Posterior cingulate gyrus (tissue), 11 donors: ENCODE results near the gene PLOD1.

Experiments
- DNase-seq, 10 donors: peaks; one replicate each; pipeline versions ENCODE4 v3.0.0 to v3.0.0-alpha.2; 2020 to 2021; ENCODE audit warnings: mixed read lengths in 3 of 10
- intact Hi-C: fragments of 100-400 bp; cut with DNase I; formaldehyde crosslinking; loops from one replicate; pipeline ENCODE4 v1.15.1; 2023

Gene PLOD1

DNA sequence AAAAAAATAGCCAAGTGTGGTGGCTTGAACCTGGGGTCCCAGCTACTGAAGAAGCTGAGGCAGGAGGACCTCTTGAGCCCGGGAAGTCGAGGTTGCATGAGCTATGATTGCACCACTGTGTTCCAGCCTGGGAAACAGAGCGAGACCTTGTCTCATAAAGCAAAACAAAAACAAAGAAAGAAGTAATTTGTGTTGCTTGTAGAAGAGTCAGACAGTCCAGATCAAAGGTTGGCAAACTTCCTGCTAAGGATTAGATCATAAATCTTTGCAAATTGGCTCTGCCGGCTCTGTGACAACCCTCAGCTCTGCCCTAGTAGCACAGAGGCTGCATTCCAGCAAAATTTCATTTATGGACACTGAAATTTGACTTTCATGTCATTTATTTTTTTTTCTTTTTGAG, 26.7 kb downstream of the PLOD1 start:
- DNase-seq = peak in 1 of 10 donors; percentile 9
- intact Hi-C loops = loop anchor here (10.0 kb wide), 1 partner anchor 126 kb away; no protein-coding TSS in a partner anchor

DNA sequence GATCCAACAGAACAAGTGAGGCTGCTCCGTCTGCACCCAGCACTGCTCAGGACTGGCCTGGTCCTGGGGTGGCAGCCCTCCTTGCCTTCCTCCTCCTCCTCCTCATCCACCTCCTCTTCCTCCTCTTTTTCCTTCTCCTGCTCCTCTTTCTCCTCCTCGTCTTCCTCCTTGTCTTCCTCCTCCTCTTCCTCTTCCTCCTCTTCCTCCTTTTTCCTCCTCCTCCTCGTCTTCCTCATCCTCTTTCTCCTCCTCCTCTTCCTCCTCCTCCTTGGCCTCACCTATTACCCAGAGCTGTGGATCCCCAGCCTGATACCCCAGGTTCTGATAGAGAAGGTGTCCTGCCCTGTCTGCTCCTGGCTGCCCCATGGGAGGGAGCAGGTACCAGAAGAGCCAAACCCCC, 29.1 kb downstream of the PLOD1 start:
- no peak for DNase-seq
- intact Hi-C loops = loop anchor here (10.0 kb wide), 1 partner anchor 129 kb away; no protein-coding TSS in a partner anchor

DNA sequence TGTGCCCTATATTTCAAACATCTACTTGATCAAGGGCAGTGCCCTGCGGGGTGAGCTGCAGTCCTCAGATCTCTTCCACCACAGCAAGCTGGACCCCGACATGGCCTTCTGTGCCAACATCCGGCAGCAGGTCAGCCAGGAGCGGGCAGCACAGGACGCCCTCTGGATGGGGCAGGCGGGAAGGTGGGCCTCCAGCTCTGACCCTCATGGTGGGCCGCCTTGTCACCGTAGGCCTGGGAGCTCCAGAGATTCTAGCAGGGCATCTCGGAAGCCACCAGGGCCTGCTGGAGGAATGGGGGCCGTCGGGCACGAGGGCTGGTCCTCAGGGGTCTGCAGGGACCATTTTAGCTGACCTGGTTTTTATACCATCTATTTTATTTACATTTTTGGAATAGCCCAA, 30.1 kb downstream of the PLOD1 start:
- DNase-seq = peak in 1 of 10 donors; percentile 86
- intact Hi-C loops = loop anchor here (10.0 kb wide), 1 partner anchor 130 kb away; no protein-coding TSS in a partner anchor

DNA sequence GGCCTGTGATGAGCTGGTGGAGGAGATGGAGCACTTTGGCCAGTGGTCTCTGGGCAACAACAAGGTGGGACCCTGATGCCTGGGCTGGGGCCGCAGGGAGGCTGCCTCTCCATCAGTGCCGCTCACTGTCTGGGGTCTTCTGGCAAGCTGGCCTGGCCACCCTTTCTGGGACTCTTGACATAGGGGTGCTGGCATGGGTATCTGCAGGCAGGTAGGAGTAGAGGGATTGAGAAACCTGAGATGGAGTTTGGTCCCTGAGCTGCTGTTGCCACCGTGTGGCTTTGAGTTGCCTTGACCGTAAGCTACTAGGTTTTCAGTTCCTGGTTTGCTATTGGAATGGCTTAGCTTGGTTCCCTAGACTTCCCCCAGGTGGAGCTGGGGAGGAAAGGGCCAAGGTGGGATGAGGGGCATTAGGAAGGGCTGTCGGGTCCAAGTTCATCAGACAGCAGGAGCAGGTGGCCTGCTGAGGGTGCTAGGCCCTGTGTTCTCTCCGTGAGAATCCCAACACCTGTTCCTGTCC, 32.6 kb downstream of the PLOD1 start:
- no peak for DNase-seq
- intact Hi-C loops = loop anchor here (10.0 kb wide), 1 partner anchor 132 kb away; no protein-coding TSS in a partner anchor

- intact Hi-C loops = no loop called here
- peak in 1 of 10 donors; percentile 70 for DNase-seq
Observed at GRCh38 chr1:11970441-11971185, 36.1 kb downstream of the PLOD1 start.

DNA sequence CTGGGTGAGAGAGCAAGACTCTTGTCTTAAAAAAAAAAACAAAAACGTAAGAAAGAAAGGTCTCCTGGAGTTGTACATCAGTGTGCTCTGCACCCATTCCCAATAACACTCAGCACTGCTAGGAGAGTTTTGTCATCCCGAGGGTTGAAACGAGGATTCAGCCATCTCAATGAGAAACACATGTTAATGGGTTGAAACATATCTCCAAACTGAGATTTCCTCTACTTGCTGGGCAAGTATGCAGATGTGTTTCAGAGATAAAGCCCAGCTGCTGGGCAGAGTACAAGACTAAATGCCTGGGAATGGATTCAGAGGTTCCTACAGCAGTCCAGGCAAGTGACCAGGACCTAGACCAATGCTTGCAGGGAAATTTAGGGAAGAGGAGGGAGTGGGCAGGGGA, 43.1 kb downstream of the PLOD1 start:
- intact Hi-C loops = loop anchor here (5.0 kb wide), 1 partner anchor 35 kb away; no protein-coding TSS in a partner anchor
- DNase-seq = no peak

GRCh38 chr1:11978301-11978700, 43.8 kb downstream of the PLOD1 start:
- no peak for DNase-seq
- intact Hi-C loops = loop anchor here (5.0 kb wide), 1 partner anchor 36 kb away; no protein-coding TSS in a partner anchor

DNA sequence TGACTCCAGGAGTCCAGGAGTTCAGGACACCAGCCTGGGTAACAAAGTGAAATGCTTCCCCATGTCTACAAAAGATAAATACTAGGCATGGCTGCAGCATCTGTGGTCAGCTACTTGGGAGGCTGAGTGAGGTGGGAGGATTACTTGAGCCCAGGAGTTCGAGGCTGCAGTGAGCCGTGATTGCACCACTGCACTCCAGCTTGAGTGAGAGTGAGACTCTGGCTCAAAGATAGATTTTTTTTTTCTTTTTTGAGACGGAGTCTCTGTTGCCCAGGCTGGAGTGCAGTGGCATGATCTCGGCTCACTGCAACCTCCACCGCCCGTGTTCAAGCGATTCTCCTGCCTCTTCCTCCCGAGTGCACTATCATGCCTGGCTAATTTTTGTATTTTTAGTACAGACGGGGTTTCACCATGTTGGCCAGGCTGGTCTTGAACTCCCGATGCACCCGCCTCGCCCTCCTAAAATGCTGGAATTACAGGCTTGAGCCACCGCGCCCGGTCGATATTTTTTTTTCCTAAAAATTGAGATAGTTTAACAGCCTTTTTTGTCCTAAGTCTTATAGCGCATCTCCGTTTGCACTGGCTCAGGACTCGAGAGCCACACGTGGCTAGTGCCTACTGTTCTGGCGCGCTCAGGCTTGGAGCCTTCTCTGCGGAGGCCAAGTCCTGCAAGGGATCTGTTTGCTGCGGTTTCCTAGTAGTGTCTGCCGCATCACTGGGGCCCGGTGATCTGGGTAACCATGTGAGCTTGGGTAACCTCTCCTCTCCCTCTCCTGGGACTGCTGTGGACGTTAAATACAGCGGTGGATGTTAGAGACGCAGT, 44.7 kb downstream of the PLOD1 start:
- DNase-seq = peak in 5 of 10 donors; percentile 16 to 77 (median 26)
- intact Hi-C loops = loop anchor here (5.0 kb wide), 1 partner anchor 37 kb away; no protein-coding TSS in a partner anchor

GRCh38 chr1:11979851-11980675, 45.5 kb downstream of the PLOD1 start, which contains the start of gene MFN2:
Gene MFN2 (plus strand): TSS chr1:11980444. CDS start chr1:11989169, 8,725 bp downstream.
- peak; percentile 89 to 99 (median 93) for DNase-seq
- intact Hi-C loops = loop anchor here (5.0 kb wide), 3 partner anchors 38 to 73 kb away; partner anchors contain the start of gene KIAA2013

GRCh38 chr1:11980676-11980972, 46.1 kb downstream of the PLOD1 start:
- intact Hi-C loops = loop anchor here (5.0 kb wide), 2 partner anchors 53 to 73 kb away; partner anchors contain the start of gene KIAA2013
- DNase-seq = no peak

GRCh38 chr1:11981378-11982009, 47.0 kb downstream of the PLOD1 start:
- intact Hi-C loops = loop anchor here (5.0 kb wide), 2 partner anchors 54 to 74 kb away; partner anchors contain the start of gene KIAA2013
- DNase-seq = no peak

DNA sequence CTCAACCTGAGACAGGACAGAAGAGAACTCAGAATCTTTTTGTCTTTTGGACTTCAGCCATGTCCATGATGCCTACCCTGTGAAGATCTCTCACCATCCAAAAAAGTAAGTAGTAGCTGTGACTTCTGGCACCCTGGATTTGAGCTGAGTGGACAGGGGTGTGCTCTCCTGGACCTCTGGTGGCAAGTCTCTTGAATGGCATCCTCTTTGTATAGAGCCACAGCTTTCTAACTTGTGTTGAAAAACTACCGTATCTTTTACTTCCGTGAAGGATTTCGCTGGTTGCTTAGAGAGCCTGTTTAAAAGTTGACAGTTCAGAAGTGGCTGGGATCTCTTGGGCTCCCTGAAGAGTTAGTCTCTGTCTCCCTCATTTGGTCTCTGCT, 47.5 kb downstream of the PLOD1 start:
- DNase-seq = no peak

DNA sequence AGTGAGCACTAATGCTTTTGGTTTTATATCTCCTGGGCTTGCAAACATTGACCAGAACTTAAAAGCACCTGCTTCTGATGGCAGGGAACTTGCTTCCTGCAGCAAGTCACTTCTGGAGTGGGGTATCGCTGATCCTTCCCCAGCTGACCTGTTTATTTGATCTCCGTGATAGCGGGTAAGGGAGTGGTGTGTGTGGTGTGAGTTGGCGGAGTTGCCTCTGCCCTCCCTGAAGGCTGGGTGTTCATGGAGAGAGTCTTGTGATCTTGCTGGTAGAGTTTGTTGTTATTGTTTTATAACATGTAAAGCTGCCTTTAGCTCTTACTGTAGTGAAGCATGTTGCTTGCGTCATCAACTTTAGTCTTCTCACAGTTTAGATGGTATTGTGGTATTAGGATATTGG, 49.6 kb downstream of the PLOD1 start:
- no peak for DNase-seq
- intact Hi-C loops = loop anchor here (5.0 kb wide), 2 partner anchors 57 to 77 kb away; partner anchors contain the start of gene KIAA2013

More for the DNA sequence above, 47.5 kb downstream of the PLOD1 start:
- intact Hi-C loops = loop anchor here (5.0 kb wide), 2 partner anchors 55 to 75 kb away; partner anchors contain the start of gene KIAA2013

- intact Hi-C loops = loop anchor here (5.0 kb wide), 2 partner anchors 57 to 77 kb away; partner anchors contain the start of gene KIAA2013
- DNase-seq = no peak
Observed at GRCh38 chr1:11984576-11984975, 50.1 kb downstream of the PLOD1 start.

DNA sequence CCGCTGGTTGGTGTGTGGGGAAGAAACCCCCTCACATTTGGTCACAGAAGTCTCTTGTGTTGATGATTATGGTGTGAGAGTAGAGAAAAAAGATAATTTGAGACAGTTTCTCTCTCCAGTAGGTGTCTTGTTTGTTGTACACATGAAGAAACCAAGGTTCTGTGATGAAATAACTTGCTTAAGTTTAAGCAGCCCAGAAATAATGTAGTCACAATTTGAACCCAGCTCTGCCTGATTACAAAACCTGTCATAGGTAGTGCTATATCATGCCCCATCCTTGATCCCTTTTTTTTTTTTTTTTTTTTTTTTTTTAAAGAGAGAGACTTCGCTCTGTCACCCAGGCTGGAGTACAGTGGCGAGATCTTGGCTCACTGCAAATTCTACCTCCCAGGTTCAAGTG, 50.7 kb downstream of the PLOD1 start:
- DNase-seq = no peak
- intact Hi-C loops = no loop called here

GRCh38 chr1:11985851-11986250, 51.3 kb downstream of the PLOD1 start:
- intact Hi-C loops = no loop called here

DNA sequence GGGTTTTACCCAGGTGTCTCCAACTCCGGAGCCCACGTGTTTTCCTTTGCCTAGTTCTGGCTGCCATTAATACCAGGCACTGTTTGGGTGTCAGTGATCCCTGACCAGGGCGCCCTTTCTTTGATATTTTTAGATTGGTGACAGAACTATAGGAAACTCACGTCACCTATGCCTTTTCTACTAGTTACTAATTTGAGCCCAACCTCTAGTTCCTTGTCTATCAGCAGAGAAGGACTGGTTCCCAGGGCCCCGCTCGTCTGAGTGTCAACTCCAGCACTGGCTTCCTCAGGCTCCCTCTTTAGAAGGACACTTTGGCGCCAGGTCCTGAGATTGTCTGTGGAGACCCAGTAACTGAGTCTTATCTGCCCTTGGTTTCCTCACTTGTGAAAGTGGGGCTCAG, 55.2 kb downstream of the PLOD1 start:
- DNase-seq = peak in 1 of 10 donors; percentile 32
- intact Hi-C loops = no loop called here

More at GRCh38 chr1:11985851-11986250, 51.3 kb downstream of the PLOD1 start:
- no peak for DNase-seq

DNA sequence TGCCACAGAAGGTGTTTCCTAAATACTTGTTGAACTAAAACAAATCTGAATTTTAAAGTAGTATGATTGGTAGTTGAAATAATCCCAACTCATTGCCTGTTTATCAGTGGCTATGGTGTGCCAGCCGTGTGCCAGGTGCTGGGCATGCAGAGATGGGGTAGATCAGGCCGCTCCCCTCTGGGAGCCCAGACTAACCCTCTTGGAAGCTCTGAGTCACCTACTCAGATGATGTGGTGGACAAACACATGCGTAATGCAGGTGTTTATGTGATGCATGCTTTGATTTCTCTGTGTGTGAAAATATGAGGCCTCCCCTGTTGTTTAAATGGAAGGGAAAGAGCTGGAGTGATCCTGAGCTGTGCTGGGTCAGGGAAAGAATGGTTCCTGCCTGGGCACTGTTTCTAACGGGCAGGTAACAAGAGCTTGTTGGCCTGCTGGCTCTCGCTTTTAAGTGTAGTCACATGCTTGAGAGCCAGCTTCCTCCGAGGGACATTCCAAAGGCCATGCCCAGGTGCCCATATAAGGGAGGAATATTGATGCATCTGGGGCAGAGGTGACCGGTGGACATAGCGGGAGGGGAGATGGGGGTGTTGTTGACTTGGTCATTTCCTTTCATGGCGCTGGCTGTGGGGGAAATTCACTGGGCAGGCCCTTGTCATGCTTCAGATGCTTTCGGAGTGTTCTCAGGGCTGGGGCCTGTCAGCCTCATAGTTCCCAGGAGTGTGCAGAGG, 56.0 kb downstream of the PLOD1 start:
- peak in 1 of 10 donors; percentile 5 for DNase-seq
- intact Hi-C loops = no loop called here
